Fibroblast of skin of abdomen (primary cell): ENCODE data around the gene EIF3D.
"Not testable (repeated sequence)": the region's sequence is repeated elsewhere in the genome, so short reads cannot be mapped to it uniquely, and the experiment has no call there.

Experiments used
- DNase-seq: peaks from one replicate; pipeline ENCODE4 v3.0.0-alpha.2; 2013

The EIF3D gene

GRCh38 chr22:36549033-36549432 lies 20.1 kb upstream of the EIF3D start:
- DNase-seq = no peak

- no peak for DNase-seq
These were observed 19.6 kb upstream of the EIF3D start for GRCh38 chr22:36548606-36549005.

- DNase-seq = peak; percentile 74
These were observed 18.0 kb upstream of the EIF3D start for GRCh38 chr22:36546932-36547331.

GRCh38 chr22:36546092-36546804 lies 17.3 kb upstream of the EIF3D start:
- DNase-seq = peak; percentile 62

- DNase-seq = peak; percentile 50
These were observed 15.2 kb upstream of the EIF3D start for GRCh38 chr22:36544107-36544620.

GRCh38 chr22:36541831-36542411 lies 13.0 kb upstream of the EIF3D start:
- peak; percentile 97 for DNase-seq

GRCh38 chr22:36540867-36541642 lies 12.1 kb upstream of the EIF3D start:
- peak; percentile 58 for DNase-seq

GRCh38 chr22:36538529-36538928 lies 9.6 kb upstream of the EIF3D start:
- no peak for DNase-seq

GRCh38 chr22:36536717-36537116 lies 7.8 kb upstream of the EIF3D start:
- no peak for DNase-seq

GRCh38 chr22:36533320-36533719 lies 4.4 kb upstream of the EIF3D start:
- DNase-seq = not testable (repeated sequence)

GRCh38 chr22:36532466-36532865 lies 3.5 kb upstream of the EIF3D start:
- DNase-seq = no peak

- no peak for DNase-seq
These were observed 625 bp downstream of the EIF3D start for GRCh38 chr22:36528341-36528740.

GRCh38 chr22:36522662-36523061 lies 6.3 kb downstream of the EIF3D start:
- DNase-seq = no peak

- DNase-seq = no peak
These were observed 8.5 kb downstream of the EIF3D start for GRCh38 chr22:36520423-36520822.

- DNase-seq = not testable (repeated sequence)
These were observed 9.1 kb downstream of the EIF3D start for GRCh38 chr22:36519906-36520305.

GRCh38 chr22:36514766-36515165 lies 14.2 kb downstream of the EIF3D start:
- DNase-seq = no peak

GRCh38 chr22:36512991-36513390 lies 16.0 kb downstream of the EIF3D start:
- DNase-seq = no peak

- no peak for DNase-seq
These were observed 16.6 kb downstream of the EIF3D start for GRCh38 chr22:36512333-36512732.

GRCh38 chr22:36510966-36511881 lies 17.7 kb downstream of the EIF3D start:
- peak; percentile 54 for DNase-seq

- no peak for DNase-seq
These were observed 18.6 kb downstream of the EIF3D start for GRCh38 chr22:36510384-36510783.

GRCh38 chr22:36507518-36508010 lies 21.4 kb downstream of the EIF3D start:
- DNase-seq = no peak
